ENCODE measurements around the gene NLRC4.
A peak's percentile ranks its signal among the peaks of the same experiment; 100 is the strongest.

The NLRC4 gene

DNA sequence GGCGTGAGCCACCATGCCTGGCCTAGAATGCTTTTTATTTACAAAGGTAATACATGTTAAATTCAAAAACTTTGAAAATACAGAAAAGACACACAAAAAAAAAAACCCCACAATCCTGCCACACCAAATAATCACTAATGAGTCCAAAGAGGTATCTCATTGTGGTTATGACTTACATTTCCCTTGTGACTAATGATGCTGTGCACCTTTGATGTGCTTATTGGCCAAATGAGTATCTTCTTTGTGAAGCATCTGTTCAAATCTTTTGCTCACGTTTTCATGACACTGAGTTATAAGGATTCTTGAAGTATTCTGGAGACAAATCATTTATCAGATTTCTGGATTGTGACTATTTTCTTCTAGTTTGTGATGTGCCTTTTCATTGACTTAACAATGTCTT is 6.4 kb upstream of the NLRC4 start:
- DNase-seq (ENCODE audit: low read depth): no peak
- no peak overlapping the region for H3K4me3 ChIP-seq (ENCODE audit: low read depth, low read length)
- TF ChIP-seq, protein P1, sequence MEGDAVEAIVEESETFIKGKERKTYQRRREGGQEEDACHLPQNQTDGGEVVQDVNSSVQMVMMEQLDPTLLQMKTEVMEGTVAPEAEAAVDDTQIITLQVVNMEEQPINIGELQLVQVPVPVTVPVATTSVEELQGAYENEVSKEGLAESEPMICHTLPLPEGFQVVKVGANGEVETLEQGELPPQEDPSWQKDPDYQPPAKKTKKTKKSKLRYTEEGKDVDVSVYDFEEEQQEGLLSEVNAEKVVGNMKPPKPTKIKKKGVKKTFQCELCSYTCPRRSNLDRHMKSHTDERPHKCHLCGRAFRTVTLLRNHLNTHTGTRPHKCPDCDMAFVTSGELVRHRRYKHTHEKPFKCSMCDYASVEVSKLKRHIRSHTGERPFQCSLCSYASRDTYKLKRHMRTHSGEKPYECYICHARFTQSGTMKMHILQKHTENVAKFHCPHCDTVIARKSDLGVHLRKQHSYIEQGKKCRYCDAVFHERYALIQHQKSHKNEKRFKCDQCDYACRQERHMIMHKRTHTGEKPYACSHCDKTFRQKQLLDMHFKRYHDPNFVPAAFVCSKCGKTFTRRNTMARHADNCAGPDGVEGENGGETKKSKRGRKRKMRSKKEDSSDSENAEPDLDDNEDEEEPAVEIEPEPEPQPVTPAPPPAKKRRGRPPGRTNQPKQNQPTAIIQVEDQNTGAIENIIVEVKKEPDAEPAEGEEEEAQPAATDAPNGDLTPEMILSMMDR (conservative IDR thresholded peaks at IDR 0.05; ENCODE audit: low read depth, low read length): no peak

DNA sequence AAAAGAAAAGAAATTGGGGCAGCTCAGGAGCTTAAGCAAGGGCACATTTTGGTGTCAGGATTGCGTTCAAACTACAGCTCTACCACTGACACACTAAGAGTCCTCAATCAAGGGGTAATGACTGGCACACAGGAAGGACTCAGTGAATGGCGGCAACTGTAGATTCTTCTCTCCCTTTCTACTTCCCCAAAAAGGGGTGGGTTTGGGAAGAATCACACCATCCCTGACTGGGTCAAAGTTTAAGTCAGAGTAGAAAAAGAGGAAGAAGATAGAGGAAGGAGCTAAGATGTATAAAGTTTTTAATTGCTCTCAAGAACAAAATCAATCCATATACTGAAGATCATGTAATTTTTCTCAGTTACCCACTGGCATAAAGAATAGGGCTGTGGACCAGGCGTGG is 2.6 kb downstream of the NLRC4 start:
- H3K4me3 ChIP-seq (ENCODE audit: low read depth, low read length): no peak overlapping the region
- TF ChIP-seq, protein P1 (conservative IDR thresholded peaks at IDR 0.05; ENCODE audit: low read depth, low read length): no peak
- DNase-seq (ENCODE audit: low read depth): no peak

DNA sequence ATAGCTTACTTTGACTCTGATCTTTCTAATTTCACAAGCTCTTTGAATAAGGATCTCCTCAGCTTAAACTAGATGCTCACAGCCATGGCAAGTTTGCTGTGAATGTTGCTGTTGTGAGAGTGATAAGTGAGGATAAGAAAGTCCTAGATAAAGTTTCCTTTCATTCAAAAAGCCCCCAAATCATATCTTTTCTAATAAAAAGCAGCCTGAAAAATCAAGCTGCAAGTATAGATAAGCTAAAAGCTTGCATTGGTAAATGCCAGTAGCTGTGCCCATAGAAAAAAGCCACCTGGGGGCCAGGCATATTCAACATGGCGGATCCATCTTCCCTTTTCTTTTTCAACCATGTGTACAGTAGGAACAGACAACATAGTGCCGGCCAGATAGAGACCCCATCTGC is 4.3 kb downstream of the NLRC4 start:
- no peak for DNase-seq (ENCODE audit: low read depth)
- TF ChIP-seq, protein P1 (conservative IDR thresholded peaks at IDR 0.05; ENCODE audit: low read depth, low read length): no peak
- H3K4me3 ChIP-seq (ENCODE audit: low read depth, low read length): no peak overlapping the region

DNA sequence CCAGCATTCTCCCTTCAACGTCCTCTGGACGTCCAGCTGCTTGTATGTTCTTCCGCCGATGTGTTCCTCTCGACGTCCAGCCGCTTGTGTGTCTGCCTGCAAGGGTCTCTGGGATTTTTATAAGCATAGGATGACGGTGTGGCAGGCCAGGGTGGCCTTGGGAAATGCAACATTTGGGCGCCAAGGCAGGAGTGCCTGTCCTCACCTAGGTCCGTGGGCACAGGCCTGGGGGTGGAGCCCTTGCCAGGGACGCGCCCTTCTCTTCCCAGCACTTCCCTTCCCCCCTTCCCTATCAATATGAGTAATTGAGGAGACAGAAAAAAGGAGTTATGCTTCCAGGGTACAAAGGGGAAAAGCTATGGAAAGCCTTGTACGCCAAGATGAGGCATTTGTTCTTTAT is 6.4 kb downstream of the NLRC4 start:
- no peak for DNase-seq (ENCODE audit: low read depth)
- no peak overlapping the region for H3K4me3 ChIP-seq (ENCODE audit: low read depth, low read length)
- TF ChIP-seq, protein P1 (conservative IDR thresholded peaks at IDR 0.05; ENCODE audit: low read depth, low read length): no peak

DNA sequence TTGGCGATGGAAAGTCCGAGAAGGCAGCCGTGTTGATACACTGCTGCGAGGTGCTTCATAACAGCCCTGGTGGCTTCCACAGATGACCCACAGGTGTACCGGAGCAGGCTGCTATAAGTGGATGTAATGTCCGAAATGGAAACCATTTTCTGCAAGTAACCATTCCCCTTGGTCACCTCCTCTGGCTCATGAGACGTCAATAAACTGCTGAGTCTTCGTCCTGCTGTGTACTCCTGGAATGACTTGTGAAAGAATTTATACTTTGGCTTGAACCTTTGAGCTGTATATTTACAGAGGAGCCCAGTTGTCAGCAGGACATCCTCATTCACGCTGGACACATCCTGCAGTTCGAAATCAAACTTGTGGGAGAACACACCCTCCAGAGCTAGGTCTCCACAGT is 14.4 kb downstream of the NLRC4 start:
- TF ChIP-seq, protein P1 (conservative IDR thresholded peaks at IDR 0.05; ENCODE audit: low read depth, low read length): no peak
- DNase-seq (ENCODE audit: low read depth): peak; percentile 44
- no peak overlapping the region for H3K4me3 ChIP-seq (ENCODE audit: low read depth, low read length)

DNA sequence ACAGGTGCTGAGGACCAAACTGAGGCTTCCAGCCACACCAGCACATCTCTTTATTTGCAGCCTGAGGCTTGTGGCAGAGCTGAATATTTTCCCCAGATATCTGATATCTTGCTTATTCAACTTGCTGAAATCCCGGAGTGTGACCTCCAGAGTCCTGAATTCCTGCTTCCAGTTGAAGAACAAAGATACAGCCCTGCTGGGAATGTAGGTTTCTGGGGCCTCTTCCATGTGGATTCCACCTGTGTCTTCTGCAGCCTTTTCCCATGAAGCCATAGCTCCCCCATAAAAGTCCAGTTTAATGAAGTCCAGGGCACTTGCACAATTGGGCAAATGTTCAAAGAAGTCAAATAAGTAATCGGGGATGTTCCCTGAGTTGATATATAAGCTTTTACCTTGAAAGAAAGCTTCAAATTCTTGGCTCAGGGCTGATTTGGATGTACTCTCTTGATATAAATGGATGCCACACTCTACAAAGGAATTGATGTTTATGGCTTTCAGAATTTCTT is 14.9 kb downstream of the NLRC4 start:
- TF ChIP-seq, protein P1 (conservative IDR thresholded peaks at IDR 0.05; ENCODE audit: low read depth, low read length): no peak
- DNase-seq (ENCODE audit: low read depth): peak; percentile 12

DNA sequence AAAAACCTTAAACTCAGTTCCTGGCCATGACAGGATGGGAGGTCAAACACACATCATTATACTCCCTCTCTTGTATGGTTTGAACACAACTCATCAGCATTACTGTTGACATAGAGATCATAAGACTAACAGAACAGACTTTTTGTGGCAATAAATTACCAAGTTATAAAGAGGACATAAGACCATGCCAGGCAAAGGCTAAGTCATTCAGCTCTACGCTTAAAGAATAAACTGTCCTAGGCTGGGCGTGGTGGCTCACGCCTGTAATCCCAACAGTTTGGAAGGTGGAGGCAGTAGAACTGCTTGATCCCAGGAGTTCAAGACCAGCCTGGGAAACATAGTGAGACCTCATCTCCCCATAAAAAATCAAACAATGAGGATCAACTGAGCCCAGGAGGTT is 16.4 kb downstream of the NLRC4 start:
- DNase-seq (ENCODE audit: low read depth): no peak
- TF ChIP-seq, protein P1 (conservative IDR thresholded peaks at IDR 0.05; ENCODE audit: low read depth, low read length): no peak
- no peak overlapping the region for H3K4me3 ChIP-seq (ENCODE audit: low read depth, low read length)

More for the DNA sequence above, 14.9 kb downstream of the NLRC4 start:
- H3K4me3 ChIP-seq (ENCODE audit: low read depth, low read length): no peak overlapping the region
